Diencephalon (tissue), 1 donor: Measurements from ENCODE around the gene ERMN. TPM values are rescaled to one million over a fixed set of nuclear protein-coding genes. Genes with fewer than 3 reads are reported as not detected.

Source experiments
- total RNA-seq: library from RNA; depleted of rRNA; stranded (reverse); fragments of >200 nt; gene quantifications from one replicate; pipeline ENCODE4 v1.2.3, GENCODE V29; 2014

ERMN gene, protein sequence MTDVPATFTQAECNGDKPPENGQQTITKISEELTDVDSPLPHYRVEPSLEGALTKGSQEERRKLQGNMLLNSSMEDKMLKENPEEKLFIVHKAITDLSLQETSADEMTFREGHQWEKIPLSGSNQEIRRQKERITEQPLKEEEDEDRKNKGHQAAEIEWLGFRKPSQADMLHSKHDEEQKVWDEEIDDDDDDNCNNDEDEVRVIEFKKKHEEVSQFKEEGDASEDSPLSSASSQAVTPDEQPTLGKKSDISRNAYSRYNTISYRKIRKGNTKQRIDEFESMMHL
- total RNA-seq = 1.2 TPM

DNA sequence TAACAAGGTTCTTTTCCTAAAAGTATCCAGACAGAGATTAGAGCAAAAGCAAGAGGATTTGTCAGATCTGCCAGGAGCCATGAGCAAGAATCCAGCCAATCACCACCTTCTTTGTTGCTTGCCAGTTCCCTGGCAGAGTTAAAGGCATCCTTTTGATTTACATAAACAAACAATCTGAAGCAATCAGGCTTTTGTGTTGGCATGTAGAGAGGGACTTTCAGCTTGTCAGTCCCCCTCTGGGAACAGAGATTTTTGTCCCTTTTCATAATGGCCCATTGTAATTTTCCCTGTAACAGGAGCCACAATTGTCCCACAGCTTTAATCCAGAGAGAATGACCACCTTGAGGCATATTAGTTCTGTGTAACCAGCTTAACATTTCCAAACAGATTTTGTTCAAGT is at the start of gene ERMN:
Gene ERMN (minus strand): TSS at position 39 of the 400 bp plus-strand sequence. CDS start 182 bp downstream, outside the sequence.

Other genes with a start within 250 kb of the ERMN start
- gene GALNT5, start 68.1 kb downstream of the ERMN start, total RNA-seq = 0.92 TPM
- gene CYTIP, start 118.3 kb upstream of the ERMN start, total RNA-seq = 0.92 TPM